GM10248 (cell line): ENCODE results near the gene ZNF628.

Experiments
- CTCF ChIA-PET: fragments of 300-600 bp; sonication (Branson Sonifier 250); formaldehyde crosslinking; extraction: SDS; loops from one replicate; lab custom pipeline; 2021; ENCODE audit warnings: antibody characterized with exemption; lab: Yijun Ruan, JAX
- POLR2A ChIA-PET: fragments of 350-650 bp; sonication (Branson Sonifier 250); formaldehyde crosslinking; extraction: SDS; loops from one replicate; lab custom pipeline; 2020; ENCODE audit warnings: antibody characterized with exemption; lab: Yijun Ruan, JAX
- DNase-seq: peaks from one replicate; pipeline ENCODE4 v3.0.0; 2012; ENCODE audit errors: extremely low spot score
- TF ChIP-seq, protein P1 (sequence below): IDR thresholded peaks from 2 replicates; pipeline ENCODE4 v1.5.1; 2012; ENCODE audit warnings: mild to moderate bottlenecking, low read depth; ENCODE audit errors: extremely low read depth, missing control alignments, control extremely low read depth

Gene ZNF628

DNA sequence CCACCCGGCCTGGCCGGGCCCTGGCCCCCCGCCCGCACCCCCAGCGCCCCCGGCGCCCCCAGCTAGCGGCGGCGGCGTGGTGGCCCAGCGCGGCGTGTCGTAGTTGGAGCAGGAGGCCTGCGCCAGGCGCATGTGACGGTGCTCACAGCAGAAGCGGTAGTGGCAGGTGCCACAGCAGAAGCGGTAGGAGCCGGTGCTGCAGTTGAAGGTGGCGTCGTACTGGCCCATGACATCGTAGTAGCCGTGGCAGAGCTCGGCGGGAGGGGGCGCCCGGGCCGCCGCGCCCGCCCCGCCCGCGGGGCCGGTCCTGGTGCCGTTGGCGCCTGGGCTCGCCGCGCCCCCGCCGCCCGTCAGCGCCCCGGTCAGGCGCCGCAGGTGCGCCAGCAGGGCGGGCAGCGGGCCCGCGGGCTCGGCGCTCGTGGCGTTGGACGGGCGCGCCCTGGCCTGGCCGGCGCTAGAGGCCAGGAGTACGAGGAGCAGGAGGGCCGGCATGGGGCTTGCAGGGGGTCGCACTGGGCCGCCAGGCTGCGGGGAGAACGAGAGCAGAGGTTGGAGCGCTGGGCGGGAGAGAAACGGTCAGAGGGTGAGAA, 34.0 kb upstream of the ZNF628 start:
- no peak for DNase-seq
- ChIA-PET POLR2A (no interaction called here), CTCF (no interaction called here)
- TF ChIP-seq, protein P1, sequence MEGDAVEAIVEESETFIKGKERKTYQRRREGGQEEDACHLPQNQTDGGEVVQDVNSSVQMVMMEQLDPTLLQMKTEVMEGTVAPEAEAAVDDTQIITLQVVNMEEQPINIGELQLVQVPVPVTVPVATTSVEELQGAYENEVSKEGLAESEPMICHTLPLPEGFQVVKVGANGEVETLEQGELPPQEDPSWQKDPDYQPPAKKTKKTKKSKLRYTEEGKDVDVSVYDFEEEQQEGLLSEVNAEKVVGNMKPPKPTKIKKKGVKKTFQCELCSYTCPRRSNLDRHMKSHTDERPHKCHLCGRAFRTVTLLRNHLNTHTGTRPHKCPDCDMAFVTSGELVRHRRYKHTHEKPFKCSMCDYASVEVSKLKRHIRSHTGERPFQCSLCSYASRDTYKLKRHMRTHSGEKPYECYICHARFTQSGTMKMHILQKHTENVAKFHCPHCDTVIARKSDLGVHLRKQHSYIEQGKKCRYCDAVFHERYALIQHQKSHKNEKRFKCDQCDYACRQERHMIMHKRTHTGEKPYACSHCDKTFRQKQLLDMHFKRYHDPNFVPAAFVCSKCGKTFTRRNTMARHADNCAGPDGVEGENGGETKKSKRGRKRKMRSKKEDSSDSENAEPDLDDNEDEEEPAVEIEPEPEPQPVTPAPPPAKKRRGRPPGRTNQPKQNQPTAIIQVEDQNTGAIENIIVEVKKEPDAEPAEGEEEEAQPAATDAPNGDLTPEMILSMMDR = no peak

DNA sequence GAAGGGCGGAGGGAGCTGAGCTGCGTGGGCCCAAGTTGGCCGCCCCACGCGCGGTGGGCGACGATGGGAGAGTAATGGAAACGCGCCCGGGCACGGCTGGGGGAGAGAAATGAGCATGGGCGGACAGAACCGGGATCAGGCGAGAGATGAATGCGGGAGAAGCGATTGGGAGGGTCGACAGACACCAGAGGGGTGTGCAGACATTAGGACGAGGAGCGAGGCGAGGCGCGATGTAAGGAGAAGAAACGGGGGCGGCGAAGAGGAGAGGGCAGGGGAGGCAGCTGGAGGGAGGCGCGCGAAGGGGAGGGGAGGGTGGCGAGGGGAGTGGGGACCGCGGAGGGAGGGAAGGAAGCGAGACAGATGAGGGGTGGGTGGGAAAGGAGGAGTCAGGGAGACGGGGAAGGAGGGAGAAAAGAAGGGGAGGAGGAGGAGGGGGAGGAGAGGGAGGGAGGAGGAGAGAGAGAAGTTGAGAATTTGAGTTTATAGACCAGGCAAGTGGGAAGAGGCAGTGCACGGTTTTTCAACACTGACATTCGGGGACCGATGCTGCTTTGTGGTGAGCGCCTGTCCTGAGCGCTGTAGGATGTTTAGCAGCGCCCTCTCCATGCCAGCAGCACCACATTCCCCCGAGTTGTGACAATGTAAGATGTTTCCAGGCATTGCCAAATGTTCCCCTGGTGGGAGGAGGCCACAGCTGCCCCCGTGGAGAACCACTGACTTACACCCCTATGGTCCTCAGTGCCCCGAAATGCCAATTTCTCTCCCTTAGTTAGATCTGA, 33.2 kb upstream of the ZNF628 start, which contains the start of gene SHISA7:
Gene SHISA7 (minus strand): TSS at position 256 of the 779 bp plus-strand sequence. CDS start 437 bp downstream, outside the sequence.
- POLR2A ChIA-PET = no interaction called here
- DNase-seq = no peak
- CTCF ChIA-PET = no interaction called here
- TF ChIP-seq, protein P1 = no peak

DNA sequence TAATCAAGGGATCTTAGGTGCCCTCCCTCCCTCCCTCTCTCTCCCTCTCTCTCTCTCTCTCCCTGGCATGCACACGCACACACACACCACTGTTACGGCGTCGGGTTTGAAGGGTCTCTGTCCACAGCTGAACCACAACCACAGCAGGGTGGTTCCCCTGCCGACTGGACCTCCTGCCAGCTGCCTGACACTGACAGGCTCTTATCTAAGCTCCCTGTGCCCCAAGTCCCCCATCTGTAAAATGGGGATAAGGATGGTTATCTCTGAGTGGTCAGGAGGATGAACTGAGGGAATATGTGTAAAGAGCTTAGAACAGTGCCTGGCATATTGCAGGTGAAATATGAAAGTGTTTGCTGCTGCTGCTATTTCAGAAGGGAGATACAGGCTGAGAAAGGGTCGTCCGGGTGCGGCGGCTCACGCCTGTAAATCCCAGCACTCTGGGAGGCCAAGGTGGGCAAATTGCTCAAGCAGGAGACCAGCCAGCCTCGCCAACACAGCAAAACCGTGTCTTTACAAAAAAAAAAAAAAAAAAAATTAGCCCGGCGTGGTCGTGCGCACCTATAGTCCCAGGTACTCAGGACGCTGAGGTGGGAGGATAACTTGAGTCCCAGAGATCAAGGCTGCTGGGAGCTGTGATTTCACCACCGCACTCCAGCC, 32.5 kb upstream of the ZNF628 start:
- no peak for DNase-seq
- ChIA-PET POLR2A (no interaction called here), CTCF (interaction anchor here (1.0 to 1.8 kb wide), 2 partner anchors 301 to 303 kb away, joined by 4 to 5 read pairs; no protein-coding TSS in a partner anchor)
- TF ChIP-seq, protein P1 = no peak

DNA sequence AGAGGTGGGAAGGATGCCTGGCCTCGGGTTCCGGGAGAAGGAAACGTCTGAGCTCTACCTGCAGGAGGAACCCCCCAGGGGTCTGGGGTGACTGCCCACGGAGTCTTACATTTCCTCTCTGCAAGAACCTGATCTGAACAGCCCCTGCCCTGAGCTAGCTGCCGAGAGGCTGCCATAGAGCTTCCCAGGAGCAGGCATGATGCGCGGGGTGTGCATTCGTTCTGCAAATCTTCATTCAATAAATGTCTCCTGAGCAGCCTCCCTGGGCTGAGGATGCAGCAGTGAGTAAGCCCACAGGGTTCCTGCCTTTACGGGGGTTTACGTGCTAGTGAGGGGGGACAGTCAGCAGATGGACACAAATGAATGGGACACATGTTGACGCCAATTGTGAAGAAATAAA, 31.8 kb upstream of the ZNF628 start:
- ChIA-PET POLR2A (no interaction called here), CTCF (interaction anchor here (1.0 to 1.8 kb wide), 2 partner anchors 302 to 303 kb away, joined by 4 to 5 read pairs; no protein-coding TSS in a partner anchor)
- TF ChIP-seq, protein P1 = no peak
- DNase-seq = no peak

DNA sequence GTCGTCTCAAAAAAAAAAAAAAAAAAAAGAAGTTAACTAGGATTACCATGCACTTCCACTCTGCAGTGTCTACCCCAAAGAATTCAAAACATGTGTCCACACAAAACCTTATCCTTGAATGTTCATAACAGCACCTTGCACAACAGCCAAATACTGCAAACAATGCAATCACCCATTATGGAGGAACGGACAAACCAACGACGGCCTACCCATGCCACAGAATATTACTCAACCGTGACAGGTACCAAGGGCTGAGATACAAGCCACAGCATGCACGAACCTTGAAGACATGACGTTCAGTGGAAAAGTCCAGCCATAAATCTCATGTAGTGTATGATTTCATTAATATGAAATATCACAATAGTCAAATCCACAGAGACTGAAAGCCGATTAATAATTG, 30.4 kb upstream of the ZNF628 start:
- TF ChIP-seq, protein P1 = no peak
- no peak for DNase-seq
- POLR2A ChIA-PET = no interaction called here
- CTCF ChIA-PET = interaction anchor here (1.7 kb wide), 1 partner anchor 22 kb away, joined by 5 read pairs; no protein-coding TSS in a partner anchor
